NCI-H1694 (cell line): ENCODE results near the gene DHCR24.

Source experiments
- DNase-seq: peaks from one replicate; lab custom pipeline; 2025; lab: John Stamatoyannopoulos, UW

The DHCR24 gene

GRCh38 chr1:54800041-54800898 is 86.7 kb downstream of the DHCR24 start:
- no peak for DNase-seq
